KMS-11 (cell line): ENCODE data around the gene SNCAIP.
"Not testable (repeated sequence)": the region's sequence is repeated elsewhere in the genome, so short reads cannot be mapped to it uniquely, and the experiment has no call there.

Source experiments
- H2AFZ ChIP-seq: fragments of 200-600 bp; sonication (generic); 2 replicates; pipeline ENCODE4 v1.6.1; 2016; ENCODE audit warnings: antibody characterized with exemption, mixed run types, low read depth
- H3K27ac ChIP-seq: fragments of 200-600 bp; sonication (generic); 2 replicates; pipeline ENCODE4 v1.6.1; 2016; ENCODE audit warnings: mild to moderate bottlenecking, mixed run types
- H3K27me3 ChIP-seq: fragments of 200-600 bp; sonication (generic); 2 replicates; pipeline ENCODE4 v1.6.1; 2017; ENCODE audit warnings: mild to moderate bottlenecking, low read depth, mixed run types, moderate library complexity; ENCODE audit not compliant: insufficient read depth
- H3K36me3 ChIP-seq: fragments of 200-600 bp; sonication (generic); 2 replicates; pipeline ENCODE4 v1.6.1; 2017; ENCODE audit warnings: mild to moderate bottlenecking, mixed run types; ENCODE audit not compliant: insufficient read depth
- H3K4me1 ChIP-seq: fragments of 200-600 bp; sonication (generic); 2 replicates; pipeline ENCODE4 v1.6.1; 2016; ENCODE audit warnings: mild to moderate bottlenecking, low read depth, mixed run types; ENCODE audit not compliant: poor library complexity, severe bottlenecking
- H3K4me2 ChIP-seq: fragments of 200-600 bp; sonication (generic); 2 replicates; pipeline ENCODE4 v1.7.0; 2016; ENCODE audit warnings: mild to moderate bottlenecking, mixed run types
- H3K4me3 ChIP-seq: fragments of 200-600 bp; sonication (generic); IDR thresholded peaks from 2 replicates; pipeline ENCODE4 v1.6.1; 2017; ENCODE audit warnings: low read depth, low read length, mixed read lengths; ENCODE audit not compliant: insufficient read depth
- H3K79me2 ChIP-seq: fragments of 200-600 bp; sonication (generic); 2 replicates; pipeline ENCODE4 v1.6.1; 2016; ENCODE audit warnings: low read depth, mixed run types; ENCODE audit not compliant: insufficient read depth
- H3K9ac ChIP-seq: fragments of 200-600 bp; sonication (generic); 2 replicates; pipeline ENCODE4 v1.6.1; 2016; ENCODE audit warnings: mild to moderate bottlenecking, mixed run types
- H4K20me1 ChIP-seq: fragments of 200-600 bp; sonication (generic); 2 replicates; pipeline ENCODE4 v1.6.1; 2016; ENCODE audit warnings: mild to moderate bottlenecking, mixed run types; ENCODE audit not compliant: insufficient read depth
- CTCF ChIP-seq: fragments of 200-600 bp; sonication (generic); conservative IDR thresholded peaks from 2 replicates; pipeline ENCODE4 v1.6.1; 2017; ENCODE audit warnings: low read depth, mild to moderate bottlenecking, antibody characterized with exemption, low read length, moderate library complexity, mixed read lengths

SNCAIP gene

DNA sequence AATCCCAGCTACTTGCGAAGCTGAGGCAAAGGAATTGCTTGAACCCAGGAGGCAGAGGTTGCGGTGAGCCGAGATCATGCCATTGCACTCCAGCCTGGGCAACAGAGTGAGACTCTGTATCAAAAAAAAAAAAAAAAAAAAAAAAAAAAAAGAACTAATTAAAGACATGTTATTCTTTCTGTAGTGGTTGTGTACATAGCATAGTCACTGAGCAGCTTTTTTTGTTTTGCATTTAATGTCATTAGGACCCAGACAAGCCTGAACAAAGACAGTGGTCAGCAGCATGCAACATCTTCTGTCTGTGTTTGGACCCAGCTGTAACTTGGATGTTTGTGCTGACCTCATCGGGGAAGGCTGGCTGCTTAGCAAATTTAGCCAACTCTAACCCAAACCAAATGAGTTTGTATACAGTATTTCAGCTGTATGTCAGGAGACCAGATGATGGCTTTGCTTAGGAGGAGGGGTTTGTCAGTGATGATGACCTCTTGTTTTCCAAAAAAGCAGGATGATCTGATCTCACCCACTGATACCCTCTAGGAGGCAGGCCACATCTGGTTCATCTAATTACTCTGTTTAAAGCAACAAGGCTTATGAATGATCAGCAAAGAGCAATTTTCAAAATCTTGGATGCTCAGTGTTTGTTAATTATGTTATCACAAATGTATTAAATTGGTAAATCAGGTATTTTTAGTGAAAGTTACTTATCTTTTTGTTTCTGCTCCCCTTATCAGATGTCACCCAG is 39.5 kb downstream of the SNCAIP start:
- Histone ChIP-seq H3K4me2 (no peak overlapping the region), H3K4me1 (no peaks in the 10 kb centered on the region)
- TF ChIP-seq CTCF = no peak

GRCh38 chr5:122352331-122352730 is 40.3 kb downstream of the SNCAIP start:
- H3K36me3 ChIP-seq = no peaks in the 10 kb centered on the region
- H3K27me3 ChIP-seq = no peaks in the 10 kb centered on the region
- H3K4me1 ChIP-seq = no peaks in the 10 kb centered on the region
- no peak overlapping the region for H3K27ac ChIP-seq
- no peaks in the 10 kb centered on the region for H4K20me1 ChIP-seq
- no peak overlapping the region for H2AFZ ChIP-seq
- H3K4me3 ChIP-seq = no peak overlapping the region
- H3K4me2 ChIP-seq = no peak overlapping the region
- H3K9ac ChIP-seq = no peak overlapping the region
- TF ChIP-seq CTCF = no peak
- no peaks in the 10 kb centered on the region for H3K79me2 ChIP-seq

More for the DNA sequence above, 39.5 kb downstream of the SNCAIP start:
- H3K79me2 ChIP-seq = no peaks in the 10 kb centered on the region
- H2AFZ ChIP-seq = no peak overlapping the region
- no peaks in the 10 kb centered on the region for H4K20me1 ChIP-seq
- no peak overlapping the region for H3K4me3 ChIP-seq
- H3K36me3 ChIP-seq = no peaks in the 10 kb centered on the region
- H3K9ac ChIP-seq = no peak overlapping the region
- no peak overlapping the region for H3K27ac ChIP-seq
- no peaks in the 10 kb centered on the region for H3K27me3 ChIP-seq

- H3K4me2 ChIP-seq, H3K36me3 ChIP-seq, H3K4me1 ChIP-seq, H4K20me1 ChIP-seq, H3K4me3 ChIP-seq, H3K79me2 ChIP-seq, H3K27ac ChIP-seq, H3K9ac ChIP-seq, H2AFZ ChIP-seq, H3K27me3 ChIP-seq: not testable (repeated sequence)
Measured at GRCh38 chr5:122353361-122353760, 41.3 kb downstream of the SNCAIP start.

DNA sequence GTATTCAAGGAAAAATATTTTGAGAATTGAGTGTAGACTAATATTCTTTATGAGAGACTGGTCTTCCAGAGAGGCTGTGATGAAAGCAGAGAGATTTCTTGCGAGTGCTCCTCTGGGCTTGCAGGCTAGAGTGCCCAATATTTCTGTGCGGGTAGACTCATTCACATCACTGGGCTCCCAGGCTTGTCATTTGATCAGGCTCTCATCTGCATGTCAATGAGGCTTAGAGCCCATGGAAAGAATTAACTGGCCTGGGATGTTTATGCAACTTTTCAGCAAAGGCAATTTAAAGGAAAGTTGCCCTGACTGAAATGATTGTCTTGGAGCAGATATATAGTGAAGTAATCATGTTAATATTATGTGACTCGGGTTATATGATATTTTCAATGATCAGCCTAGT is 42.3 kb downstream of the SNCAIP start:
- no peaks in the 10 kb centered on the region for H3K4me1 ChIP-seq
- no peak overlapping the region for H3K4me3 ChIP-seq
- no peak overlapping the region for H3K27ac ChIP-seq
- H2AFZ ChIP-seq = no peak overlapping the region
- H4K20me1 ChIP-seq = no peaks in the 10 kb centered on the region
- no peaks in the 10 kb centered on the region for H3K79me2 ChIP-seq
- no peaks in the 10 kb centered on the region for H3K36me3 ChIP-seq
- TF ChIP-seq CTCF = no peak
- no peak overlapping the region for H3K9ac ChIP-seq
- no peaks in the 10 kb centered on the region for H3K27me3 ChIP-seq
- H3K4me2 ChIP-seq = no peak overlapping the region

DNA sequence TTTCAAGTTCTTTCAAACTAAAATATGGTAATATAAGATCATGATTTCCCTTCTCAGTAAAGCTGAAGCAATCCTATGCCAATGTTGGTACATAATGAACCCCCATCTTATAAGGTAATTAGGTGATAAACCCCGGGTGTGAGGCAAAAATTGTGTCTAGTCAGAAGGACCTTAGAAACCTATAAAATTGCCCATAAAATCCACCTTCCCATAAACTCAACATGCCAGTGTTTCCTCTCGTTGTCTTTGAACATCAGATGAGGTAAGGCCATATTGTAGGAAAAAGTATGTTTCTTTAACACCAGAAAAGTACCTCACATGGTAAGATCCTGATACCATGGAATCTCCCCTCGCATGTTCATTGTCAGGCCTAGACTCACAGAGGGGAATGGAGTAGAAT is 43.3 kb downstream of the SNCAIP start:
- no peaks in the 10 kb centered on the region for H4K20me1 ChIP-seq
- no peak overlapping the region for H3K27ac ChIP-seq
- no peak overlapping the region for H3K4me2 ChIP-seq
- H3K9ac ChIP-seq = no peak overlapping the region
- TF ChIP-seq CTCF = no peak
- no peaks in the 10 kb centered on the region for H3K79me2 ChIP-seq
- H3K4me1 ChIP-seq = no peaks in the 10 kb centered on the region
- no peak overlapping the region for H2AFZ ChIP-seq
- H3K36me3 ChIP-seq = no peaks in the 10 kb centered on the region
- no peak overlapping the region for H3K4me3 ChIP-seq
- no peaks in the 10 kb centered on the region for H3K27me3 ChIP-seq
